ENCODE results near the gene DLG2.

Gene DLG2

DNA sequence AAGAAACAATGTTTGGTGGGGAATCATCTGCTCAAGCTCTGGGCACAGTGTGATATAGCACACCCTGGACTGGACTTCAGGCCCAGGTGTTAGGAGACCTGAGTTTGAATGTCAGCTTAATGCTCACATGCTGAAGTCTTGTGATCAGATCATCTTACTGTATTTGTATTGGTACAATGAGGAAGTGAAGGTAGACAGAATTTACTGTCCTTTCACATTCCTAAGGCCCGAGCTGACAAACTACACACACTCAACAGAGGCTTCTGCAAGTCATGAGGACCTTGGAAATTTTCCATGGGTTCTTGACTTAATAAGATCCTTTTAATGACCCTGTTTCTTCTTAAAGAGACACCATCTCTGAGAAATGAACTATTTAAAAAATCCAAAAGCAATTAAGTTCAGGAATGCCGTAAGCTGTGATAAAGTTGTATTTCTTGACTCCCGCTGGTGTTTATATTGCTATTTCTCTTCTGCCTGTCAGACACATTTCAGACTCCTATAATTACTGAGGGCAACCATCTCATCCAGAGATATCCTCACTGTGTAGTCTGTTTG is 802.0 kb downstream of the DLG2 start:
- Mint-ChIP-seq H3K36me3 (ENCODE audit: low read depth) (no peaks in the 10 kb centered on the region), H3K4me1 (peaks cover 17% of the 10 kb centered on the region), H3K27me3 (ENCODE audit: low read depth) (no peaks in the 10 kb centered on the region), H3K4me3 (no peak overlapping the region), H3K9me3 (no peaks in the 10 kb centered on the region), H3K27ac (peak overlapping the region; percentile 23 to 99 (median 97))
- TF ChIP-seq, protein P1, sequence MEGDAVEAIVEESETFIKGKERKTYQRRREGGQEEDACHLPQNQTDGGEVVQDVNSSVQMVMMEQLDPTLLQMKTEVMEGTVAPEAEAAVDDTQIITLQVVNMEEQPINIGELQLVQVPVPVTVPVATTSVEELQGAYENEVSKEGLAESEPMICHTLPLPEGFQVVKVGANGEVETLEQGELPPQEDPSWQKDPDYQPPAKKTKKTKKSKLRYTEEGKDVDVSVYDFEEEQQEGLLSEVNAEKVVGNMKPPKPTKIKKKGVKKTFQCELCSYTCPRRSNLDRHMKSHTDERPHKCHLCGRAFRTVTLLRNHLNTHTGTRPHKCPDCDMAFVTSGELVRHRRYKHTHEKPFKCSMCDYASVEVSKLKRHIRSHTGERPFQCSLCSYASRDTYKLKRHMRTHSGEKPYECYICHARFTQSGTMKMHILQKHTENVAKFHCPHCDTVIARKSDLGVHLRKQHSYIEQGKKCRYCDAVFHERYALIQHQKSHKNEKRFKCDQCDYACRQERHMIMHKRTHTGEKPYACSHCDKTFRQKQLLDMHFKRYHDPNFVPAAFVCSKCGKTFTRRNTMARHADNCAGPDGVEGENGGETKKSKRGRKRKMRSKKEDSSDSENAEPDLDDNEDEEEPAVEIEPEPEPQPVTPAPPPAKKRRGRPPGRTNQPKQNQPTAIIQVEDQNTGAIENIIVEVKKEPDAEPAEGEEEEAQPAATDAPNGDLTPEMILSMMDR (IDR thresholded peaks at IDR 0.05; ENCODE audit: unreplicated experiment in 3 of 3) = no peak

DNA sequence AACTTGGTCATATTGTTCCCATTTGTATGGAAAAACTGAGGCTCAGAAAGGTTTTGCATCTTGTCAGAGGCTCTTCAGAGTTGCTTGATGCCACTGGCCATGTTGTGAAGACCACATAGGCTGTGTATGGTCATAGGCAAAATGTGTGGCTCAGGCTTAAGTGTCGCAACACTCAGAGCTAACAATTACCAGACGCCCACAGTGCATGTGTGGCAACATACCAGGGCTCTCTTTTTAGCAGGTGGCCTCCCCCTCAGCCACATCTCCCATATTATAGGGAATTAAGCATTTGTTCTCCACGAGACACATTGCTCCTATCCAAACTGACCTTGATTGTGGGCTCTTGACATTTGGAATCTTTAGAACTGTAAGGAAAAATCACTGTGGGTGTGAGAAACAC is 802.5 kb downstream of the DLG2 start:
- H3K4me1 Mint-ChIP-seq = peaks cover 18% of the 10 kb centered on the region
- H3K9me3 Mint-ChIP-seq = no peaks in the 10 kb centered on the region
- H3K27ac Mint-ChIP-seq = peak overlapping the region; percentile 23 to 99 (median 97)
- TF ChIP-seq, protein P1 (IDR thresholded peaks at IDR 0.05; ENCODE audit: unreplicated experiment in 3 of 3) = no peak
- H3K4me3 Mint-ChIP-seq = no peak overlapping the region
- H3K27me3 Mint-ChIP-seq (ENCODE audit: low read depth) = no peaks in the 10 kb centered on the region
- H3K36me3 Mint-ChIP-seq (ENCODE audit: low read depth) = no peaks in the 10 kb centered on the region

DNA sequence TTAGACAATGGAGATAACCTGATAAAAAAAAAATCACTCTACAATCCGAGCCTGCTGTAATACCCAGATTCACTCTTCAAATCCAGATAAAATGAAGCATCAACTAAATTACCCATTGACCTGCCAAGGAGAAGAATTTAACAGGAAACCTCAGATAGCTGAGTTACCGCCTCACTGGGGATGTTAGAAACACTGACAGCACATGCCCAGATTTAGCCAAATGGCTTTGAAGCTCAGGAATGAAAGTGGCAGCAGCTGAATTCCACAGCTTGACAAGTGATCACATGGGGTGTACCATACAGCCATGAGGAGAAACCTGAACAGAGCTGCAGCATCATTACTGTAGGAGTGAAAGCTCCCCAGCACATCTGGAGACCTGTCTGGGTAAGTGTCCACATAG is 807.6 kb downstream of the DLG2 start:
- H3K4me3 Mint-ChIP-seq = no peak overlapping the region
- H3K27me3 Mint-ChIP-seq (ENCODE audit: low read depth) = no peaks in the 10 kb centered on the region
- no peaks in the 10 kb centered on the region for H3K36me3 Mint-ChIP-seq (ENCODE audit: low read depth)
- H3K4me1 Mint-ChIP-seq = peaks cover 11% of the 10 kb centered on the region
- H3K27ac Mint-ChIP-seq = peak overlapping the region in 1 of 3 experiments; percentile 41
- TF ChIP-seq, protein P1 (IDR thresholded peaks at IDR 0.05; ENCODE audit: unreplicated experiment in 3 of 3) = no peak
- H3K9me3 Mint-ChIP-seq = no peaks in the 10 kb centered on the region

DNA sequence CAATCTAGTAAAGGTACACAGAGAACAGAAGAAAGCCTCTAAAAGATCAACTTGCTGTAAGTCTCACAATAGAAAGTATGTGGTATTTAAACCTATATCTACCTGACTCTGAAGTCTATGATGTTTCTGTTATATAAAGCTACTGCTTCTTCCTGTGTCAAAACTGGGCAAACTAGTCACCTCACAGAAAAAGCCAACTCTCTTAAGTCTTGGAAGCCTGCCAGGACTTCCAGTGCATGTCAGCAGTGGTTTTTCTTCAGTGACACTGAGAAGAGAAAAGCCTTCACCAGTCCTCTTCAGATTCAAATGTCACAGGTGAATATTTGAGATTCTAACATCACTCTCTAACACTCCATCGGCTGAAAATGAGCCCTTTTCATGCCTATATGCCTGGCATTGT is 808.0 kb downstream of the DLG2 start:
- Mint-ChIP-seq H3K27ac (peak overlapping the region; percentile 3 to 41 (median 5)), H3K27me3 (ENCODE audit: low read depth) (no peaks in the 10 kb centered on the region), H3K9me3 (no peaks in the 10 kb centered on the region), H3K36me3 (ENCODE audit: low read depth) (no peaks in the 10 kb centered on the region), H3K4me1 (peaks cover 11% of the 10 kb centered on the region), H3K4me3 (no peak overlapping the region)
- TF ChIP-seq, protein P1 (IDR thresholded peaks at IDR 0.05; ENCODE audit: unreplicated experiment in 3 of 3) = no peak

DNA sequence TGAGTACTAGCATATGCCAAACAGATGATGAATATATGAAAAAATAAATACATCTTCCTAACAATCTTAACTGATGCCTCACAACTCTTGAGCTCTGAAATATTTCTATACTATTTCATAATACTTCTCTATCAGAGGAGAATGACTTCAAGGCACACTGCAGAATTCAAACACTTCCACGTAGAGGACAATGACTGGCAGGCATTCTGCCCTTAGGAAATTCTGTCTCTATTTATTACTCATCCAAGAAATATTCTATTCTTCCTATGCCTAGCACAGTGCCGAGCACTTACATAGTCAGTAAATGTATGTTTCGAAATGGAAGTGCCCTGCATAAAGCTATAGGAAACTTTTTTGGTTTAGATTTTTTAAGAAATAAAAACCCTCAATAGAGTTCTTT is 809.1 kb downstream of the DLG2 start:
- peaks cover 11% of the 10 kb centered on the region for H3K4me1 Mint-ChIP-seq
- no peaks in the 10 kb centered on the region for H3K27me3 Mint-ChIP-seq (ENCODE audit: low read depth)
- no peak overlapping the region for H3K4me3 Mint-ChIP-seq
- no peaks in the 10 kb centered on the region for H3K36me3 Mint-ChIP-seq (ENCODE audit: low read depth)
- no peaks in the 10 kb centered on the region for H3K9me3 Mint-ChIP-seq
- TF ChIP-seq, protein P1 (IDR thresholded peaks at IDR 0.05; ENCODE audit: unreplicated experiment in 3 of 3) = no peak
- no peak overlapping the region for H3K27ac Mint-ChIP-seq

DNA sequence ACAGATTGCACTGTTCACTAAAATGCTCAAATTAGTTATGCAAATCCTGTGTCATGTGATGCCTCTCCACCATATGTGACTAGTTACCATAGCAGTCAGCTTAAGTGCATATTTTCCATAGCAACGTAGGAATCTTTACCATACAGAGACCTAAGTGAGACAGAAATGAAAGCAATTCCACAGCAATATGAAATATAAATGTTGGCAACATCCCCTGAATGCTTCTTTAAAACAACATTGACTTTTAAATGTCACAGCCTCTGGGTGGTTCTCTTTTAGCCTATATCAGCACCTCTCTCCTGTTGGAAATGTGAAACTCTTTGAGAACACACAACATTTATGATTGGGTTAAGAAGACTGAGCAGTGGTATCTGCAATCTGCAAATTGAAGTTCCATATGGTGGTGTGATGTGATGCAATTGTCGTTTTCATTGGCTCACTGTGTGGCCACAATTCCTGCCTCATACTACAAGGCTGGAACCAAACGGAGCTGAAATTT is 814.6 kb downstream of the DLG2 start:
- Mint-ChIP-seq H3K27me3 (ENCODE audit: low read depth) (no peaks in the 10 kb centered on the region), H3K4me3 (no peak overlapping the region), H3K4me1 (peaks cover 6% of the 10 kb centered on the region), H3K36me3 (ENCODE audit: low read depth) (peaks cover 7% of the 10 kb centered on the region), H3K9me3 (peaks cover 4% of the 10 kb centered on the region), H3K27ac (no peak overlapping the region)
- TF ChIP-seq, protein P1 (IDR thresholded peaks at IDR 0.05; ENCODE audit: unreplicated experiment in 3 of 3) = no peak

All from nephron (organoid).